Fibroblast of peridontal ligament (primary cell): Measurements from ENCODE around the gene NUMBL.

ENCODE experiments used
- DNase-seq: peaks from one replicate; pipeline ENCODE4 v3.0.0-alpha.2; 2010; ENCODE audit errors: extremely low read depth

NUMBL gene

DNA sequence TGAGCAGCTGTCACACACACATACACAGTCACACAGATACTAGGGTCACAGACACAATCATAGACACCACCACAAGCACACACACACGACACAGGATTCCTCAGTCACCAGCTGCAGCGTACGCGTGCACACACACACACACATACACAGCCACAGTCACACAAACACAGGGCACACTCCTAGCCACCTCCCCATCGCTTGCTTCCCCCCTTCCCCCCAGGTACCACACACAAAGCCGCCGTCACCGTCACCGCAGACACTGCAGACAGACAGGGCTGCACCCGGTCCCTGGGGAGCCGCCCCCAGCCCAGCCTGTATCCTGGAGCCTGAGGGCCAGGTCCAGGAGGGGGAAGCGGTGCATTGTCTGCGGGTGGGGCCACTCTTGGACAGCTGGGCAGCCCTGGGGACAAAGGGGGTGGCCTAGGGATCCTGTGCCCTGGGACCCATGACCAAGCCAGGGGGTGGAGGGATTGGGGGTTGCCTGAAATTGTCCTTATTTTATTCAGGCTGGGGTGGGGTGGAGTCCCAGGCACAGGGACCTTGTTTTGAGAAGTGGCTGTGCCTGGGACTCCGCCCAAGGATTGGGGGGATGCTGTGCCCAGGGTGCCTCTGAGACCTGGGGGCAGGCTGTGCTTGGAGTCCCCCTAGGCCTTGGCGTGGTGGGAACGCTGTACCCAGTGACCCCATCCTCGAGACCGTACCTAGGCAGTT is 957 bp downstream of the NUMBL start:
- DNase-seq: no peak

DNA sequence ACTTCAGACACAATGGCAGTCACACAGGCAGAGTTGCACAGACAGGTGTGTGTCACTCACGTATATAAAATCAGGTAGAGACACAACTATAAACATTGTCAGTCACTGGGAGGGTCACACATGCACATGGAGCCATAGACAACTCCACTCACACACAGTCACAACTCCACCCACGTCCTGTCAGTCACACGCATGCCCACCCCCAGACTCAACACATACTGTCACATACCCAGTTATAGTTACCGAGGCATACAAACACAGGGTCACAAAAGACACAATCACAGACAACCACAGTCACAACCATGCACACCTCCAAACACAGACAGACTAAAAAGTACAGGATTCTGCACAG is 1.5 kb downstream of the NUMBL start:
- DNase-seq: no peak

GRCh38 chr19:40688309-40688708 is 2.1 kb downstream of the NUMBL start:
- DNase-seq: no peak

DNA sequence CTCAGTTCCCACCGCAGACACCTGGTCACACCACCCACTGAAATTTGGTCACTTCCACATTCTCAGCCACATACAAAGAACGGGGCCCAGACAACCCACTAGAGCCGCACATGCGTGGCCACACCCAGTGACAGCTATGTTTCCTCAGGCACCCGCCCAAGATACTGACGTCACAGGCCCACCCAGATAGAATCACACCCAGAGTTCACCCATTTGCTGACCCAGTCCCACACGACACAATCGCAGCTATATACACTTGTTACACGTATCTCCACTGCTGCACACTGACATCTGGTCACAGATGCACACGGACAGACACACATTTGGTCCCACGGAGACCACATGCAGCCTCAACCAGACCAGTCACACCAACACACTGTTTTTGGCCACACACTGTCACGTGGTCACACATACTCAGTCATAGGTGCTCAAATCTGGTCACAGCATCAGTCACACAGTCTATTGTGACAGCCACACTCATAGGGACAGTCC is 2.9 kb downstream of the NUMBL start:
- DNase-seq: peak; percentile 76

- DNase-seq: no peak
Measured at GRCh38 chr19:40686882-40687524, 3.4 kb downstream of the NUMBL start.

DNA sequence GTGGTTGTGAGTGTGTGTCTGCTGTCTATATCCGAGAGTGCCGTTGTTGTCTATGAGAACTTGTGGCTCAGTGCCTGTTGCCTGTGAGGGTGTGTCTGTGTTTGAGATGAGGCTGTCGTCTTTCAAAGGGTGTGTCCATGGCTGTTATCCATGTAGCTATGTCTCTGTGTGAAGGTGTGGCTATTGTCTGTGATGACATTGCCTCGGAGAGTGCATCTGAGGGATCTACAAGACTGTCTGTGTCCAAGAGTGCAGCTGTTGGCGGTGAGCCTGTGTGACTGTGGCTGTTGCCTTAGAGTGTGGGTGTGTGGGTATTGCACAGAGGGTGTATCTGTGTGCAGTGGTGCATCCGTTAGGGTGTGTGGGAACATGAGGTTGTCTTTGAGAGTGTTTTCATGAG is 4.9 kb downstream of the NUMBL start:
- DNase-seq: no peak

DNA sequence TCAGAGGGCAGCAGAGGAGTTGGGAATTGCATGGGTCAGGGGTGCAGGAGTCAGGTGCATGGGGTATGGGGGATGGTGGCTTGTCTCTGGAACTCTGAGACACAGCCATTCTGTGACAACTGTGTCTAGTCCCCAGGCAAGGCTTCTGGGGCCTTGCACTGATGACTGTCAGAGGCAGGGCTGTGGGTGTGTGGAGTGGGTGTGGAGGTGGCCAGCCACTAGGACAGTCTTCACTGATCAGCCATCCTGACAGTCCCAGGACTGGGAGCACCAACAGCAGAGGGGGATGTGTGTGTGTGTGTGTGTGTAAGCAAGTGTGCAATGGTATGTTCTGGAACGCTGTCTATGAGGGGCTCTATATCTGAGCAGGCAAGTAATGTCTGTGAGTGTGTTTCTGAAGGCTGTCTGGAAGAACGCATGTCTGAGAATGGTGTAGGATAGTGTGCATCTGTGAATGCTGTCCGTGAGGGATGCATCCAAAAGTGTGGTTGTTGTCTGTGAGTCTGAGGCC is 5.4 kb downstream of the NUMBL start:
- DNase-seq: no peak

DNA sequence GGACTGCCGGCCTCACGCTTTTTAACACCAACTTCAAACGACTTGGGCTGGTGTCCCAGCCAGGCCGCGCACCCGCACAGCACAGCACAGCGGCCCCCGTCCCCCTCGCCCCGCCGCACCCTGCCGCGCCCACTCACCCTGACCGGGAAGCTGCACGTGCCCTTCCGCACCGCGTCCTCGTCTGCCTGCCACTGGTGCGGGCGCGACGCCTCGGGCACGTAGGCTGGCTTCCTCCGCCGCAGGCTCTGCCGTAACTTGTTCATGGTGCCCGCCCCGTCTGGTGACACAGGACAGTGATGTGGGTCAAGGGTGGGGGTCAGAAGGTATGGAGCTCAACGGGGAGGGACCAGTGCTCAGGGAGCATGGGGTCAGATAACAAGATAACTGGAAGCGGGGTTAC is 6.2 kb downstream of the NUMBL start:
- DNase-seq: no peak

DNA sequence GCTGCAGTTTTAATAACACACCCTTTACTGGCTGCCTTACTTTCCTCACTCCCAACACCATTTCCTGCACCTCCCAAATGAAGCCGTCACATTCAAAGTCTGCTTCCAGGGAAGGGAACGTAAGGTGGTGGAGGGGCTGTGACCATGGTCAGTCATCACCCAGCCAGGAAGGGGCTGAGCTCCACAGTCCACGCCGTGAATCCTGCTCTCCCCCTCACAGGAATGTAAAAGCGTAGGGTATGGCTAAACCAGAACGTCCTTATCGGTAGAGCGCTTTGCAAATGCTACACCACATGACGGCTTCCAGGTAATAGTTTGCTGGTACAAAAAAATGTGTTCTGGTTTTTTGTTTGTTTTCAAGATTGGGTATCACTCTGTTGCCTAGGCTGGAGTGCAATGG is 7.0 kb downstream of the NUMBL start:
- no peak for DNase-seq

- no peak for DNase-seq
Measured at GRCh38 chr19:40682431-40682964, 8.0 kb downstream of the NUMBL start.

DNA sequence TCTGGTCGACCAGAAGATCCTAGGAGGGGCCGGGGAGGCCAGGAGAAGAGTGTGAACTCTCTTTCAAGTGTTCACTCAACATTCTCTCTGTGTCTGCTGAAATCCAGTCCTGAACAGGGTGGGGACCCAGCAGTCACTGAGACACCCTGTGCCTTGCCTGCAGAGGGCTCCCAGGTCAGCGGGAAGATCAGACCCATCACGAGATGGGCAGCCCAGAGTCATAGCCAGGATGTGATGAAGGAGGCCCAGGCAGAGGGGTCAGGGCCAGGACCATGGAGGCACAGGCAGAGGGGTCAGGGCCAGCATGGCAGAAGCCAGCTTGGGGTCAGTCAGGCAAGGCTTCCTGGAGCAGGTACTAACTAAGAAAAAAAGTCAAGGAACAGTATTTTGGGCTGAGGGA is 9.4 kb downstream of the NUMBL start:
- no peak for DNase-seq

GRCh38 chr19:40677156-40677555 is 13.3 kb downstream of the NUMBL start:
- no peak for DNase-seq

DNA sequence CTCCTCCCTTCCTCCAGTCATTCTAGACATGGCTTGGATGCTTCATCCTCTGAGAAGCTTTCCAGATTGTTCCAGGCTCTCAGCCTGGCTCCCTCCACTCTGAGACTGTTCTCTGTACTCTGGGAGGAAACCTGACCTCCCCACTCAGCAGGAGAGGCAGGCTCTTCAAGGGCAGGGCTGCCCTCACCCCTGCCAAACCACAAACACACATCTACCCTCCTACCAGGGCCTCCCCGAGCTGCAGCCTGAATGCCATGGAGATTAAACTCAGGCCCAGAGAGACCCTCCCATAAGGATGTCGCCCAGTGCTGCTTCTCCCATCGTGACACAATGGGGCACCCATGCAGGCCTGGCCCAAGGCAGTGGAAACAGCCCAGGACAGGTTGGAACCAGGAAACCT is 16.2 kb downstream of the NUMBL start:
- DNase-seq: peak; percentile 65

- DNase-seq: no peak
Measured at GRCh38 chr19:40673397-40673796, 17.1 kb downstream of the NUMBL start.

- no peak for DNase-seq
Measured at GRCh38 chr19:40672573-40673299, 17.7 kb downstream of the NUMBL start.

DNA sequence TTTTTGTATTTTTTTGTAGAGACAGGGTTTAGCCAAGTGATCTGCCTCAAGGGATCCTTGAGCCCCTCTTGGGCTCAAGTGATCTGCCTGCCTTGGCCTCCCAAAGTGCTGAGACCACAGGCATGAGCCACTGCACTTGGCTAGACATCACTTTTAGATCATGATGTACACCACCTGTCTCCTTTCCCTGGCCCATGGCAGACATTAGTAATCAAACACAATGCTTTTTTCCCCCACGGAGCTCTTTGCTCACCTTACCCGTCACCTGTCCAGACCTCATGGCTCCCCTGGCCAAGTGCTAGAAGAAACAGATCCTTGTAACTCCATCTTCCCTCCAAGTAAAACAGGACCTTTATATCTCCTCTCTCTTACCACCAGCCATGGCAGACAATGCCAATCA is 18.4 kb downstream of the NUMBL start:
- no peak for DNase-seq

DNA sequence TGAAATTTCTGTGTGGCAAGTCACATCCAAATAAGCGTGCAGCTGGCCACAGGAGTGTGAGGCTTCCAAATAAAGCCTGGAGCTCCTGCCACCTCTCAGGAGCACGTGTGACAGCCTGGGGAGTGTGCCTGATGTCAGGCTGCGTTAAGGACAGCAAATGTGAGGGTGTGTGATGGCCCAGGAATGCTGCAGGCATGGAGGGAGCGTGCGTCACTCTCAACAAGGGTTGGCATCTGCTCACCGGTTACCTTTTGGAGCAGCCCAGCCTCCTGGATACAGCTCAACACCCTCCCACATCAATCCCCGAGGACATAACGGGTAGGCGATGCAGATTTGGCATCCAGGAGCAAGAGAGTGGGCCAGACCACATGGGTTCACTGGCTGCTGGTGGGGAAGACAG is 19.0 kb downstream of the NUMBL start:
- DNase-seq: no peak

GRCh38 chr19:40668991-40669614 is 21.3 kb downstream of the NUMBL start:
- DNase-seq: no peak

GRCh38 chr19:40667602-40668001 is 22.8 kb downstream of the NUMBL start:
- no peak for DNase-seq

DNA sequence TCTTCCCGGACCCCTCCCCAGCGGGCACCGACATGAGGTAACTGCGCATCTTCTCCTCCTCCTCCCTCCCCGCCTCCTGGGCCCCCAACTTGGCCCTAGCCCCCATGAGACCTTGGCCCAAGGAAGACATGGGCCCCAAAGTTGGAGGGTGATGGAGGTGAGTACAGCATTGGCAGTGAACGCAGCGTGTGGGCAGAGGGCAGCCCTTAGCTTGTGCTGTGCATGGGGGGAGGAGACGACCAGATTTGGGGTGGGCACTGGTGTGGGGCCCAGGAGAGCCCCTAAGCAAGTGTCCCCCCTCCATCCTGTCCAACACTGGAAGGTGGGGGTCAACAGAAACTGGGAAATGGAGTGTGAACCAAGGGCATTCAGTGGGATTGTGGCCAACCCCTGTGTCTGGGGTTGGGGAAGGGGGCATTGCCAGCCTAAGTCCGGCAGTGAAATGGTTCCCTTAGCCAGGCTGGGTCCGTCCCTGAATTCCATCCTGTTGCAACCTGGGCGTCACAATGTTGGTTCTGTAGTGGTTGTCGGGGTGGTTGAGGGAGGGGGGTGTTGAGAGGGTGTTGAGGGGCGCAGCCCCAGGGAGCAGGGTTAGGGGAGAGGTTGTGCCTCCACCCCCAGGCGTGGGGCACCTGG is 23.5 kb downstream of the NUMBL start:
- DNase-seq: no peak
